Stimulated activated CD4-positive, alpha-beta T cell treated with anti-CD3 and anti-CD28 coated beads, Interleukin-15, amount 100 ng/mL, for 24 hours (primary cell): ENCODE results near the gene ALDH1A3.

Experiments used
- DNase-seq: peaks from one replicate; pipeline ENCODE4 v3.0.0-alpha.2; 2020

ALDH1A3 gene

DNA sequence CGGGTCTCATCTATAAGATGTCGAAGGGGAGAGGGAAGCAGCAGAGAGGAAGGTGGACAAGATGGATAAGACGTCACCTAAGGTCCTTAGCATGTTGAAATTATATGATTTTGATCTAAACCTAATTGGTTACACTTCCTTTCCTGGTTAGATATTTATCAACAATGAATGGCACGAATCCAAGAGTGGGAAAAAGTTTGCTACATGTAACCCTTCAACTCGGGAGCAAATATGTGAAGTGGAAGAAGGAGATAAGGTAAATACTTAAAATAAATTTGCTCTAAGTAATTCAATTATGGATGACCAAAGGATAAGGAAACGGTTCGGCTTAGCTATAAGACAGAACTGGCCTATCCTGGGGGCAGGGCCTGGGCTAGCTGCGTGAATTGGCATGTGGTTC, 5.5 kb downstream of the ALDH1A3 start:
- no peak for DNase-seq

DNA sequence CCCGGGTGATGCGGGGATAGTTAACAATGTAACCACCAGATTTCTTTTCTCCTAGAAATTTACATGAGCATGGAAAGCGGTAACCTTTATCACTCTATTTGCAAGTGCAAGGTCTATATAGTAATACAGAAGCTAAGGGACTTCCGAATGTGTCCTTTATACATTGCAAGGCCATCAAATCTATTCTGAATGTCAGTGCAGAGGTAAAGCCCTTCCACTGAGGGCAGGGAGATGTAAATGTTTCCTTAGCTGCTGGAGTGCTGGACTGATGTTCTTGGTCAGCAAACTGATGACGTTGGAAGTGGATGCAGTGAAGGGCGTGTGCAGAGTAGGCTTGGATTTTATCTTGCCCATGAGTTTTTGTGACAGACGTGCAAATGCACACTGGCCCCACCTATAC, 6.2 kb downstream of the ALDH1A3 start:
- DNase-seq: no peak

DNA sequence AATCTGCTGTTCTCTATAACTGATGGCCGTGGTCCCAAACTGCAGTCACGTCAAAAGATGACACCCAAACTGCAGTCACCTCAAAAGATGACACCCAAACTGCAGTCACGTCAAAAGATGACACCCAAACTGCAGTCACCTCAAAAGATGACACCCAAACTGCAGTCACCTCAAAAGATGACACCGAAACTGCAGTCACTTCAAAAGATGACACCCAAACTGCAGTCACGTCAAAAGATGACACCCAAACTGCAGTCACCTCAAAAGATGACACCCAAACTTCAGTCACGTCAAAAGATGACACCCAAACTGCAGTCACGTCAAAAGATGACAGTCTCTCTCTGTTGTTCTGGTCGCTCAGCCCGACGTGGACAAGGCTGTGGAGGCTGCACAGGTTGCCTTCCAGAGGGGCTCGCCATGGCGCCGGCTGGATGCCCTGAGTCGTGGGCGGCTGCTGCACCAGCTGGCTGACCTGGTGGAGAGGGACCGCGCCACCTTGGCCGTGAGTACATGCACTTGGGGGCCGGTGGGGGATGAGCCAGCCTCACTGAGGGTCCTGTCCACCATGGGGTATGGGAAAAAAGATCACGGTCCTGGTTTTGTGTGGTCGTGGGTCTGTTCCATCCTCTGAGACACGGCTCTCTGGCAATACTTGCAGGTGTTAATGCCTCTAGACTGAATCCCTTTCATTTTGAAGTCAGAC, 7.7 kb downstream of the ALDH1A3 start:
- DNase-seq: no peak

DNA sequence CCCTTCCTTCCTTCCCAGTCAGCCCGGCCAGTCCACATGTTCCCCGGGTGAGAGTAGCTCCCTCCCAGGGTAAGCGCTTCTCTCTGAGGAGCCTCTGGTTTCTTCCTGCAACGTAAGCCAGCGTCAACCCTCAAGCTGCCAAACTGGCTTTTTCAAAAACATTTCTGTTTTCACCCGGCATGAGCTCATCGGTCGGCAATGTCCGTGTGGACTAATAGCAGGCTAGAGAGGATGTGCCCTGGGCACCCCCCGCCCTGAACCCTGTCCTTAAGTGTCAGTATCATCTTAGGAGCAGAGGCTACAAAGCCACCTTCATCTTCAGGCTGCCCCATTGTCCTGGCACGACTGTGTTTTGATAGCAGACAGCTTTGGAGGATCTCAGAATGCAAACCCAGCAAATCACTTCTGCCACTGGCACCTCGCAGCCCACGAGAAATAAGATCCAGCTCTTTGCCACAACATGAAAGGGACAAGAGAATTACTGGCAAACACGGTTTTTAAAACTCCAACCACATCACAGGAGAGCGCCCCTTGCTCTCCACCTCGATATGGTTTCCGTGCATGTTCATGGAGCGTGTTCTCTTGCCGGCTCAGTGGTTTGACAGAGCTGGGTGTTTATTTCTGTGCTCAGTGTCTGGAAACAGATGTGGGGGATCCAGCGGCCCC, 9.9 kb downstream of the ALDH1A3 start:
- DNase-seq: no peak

DNA sequence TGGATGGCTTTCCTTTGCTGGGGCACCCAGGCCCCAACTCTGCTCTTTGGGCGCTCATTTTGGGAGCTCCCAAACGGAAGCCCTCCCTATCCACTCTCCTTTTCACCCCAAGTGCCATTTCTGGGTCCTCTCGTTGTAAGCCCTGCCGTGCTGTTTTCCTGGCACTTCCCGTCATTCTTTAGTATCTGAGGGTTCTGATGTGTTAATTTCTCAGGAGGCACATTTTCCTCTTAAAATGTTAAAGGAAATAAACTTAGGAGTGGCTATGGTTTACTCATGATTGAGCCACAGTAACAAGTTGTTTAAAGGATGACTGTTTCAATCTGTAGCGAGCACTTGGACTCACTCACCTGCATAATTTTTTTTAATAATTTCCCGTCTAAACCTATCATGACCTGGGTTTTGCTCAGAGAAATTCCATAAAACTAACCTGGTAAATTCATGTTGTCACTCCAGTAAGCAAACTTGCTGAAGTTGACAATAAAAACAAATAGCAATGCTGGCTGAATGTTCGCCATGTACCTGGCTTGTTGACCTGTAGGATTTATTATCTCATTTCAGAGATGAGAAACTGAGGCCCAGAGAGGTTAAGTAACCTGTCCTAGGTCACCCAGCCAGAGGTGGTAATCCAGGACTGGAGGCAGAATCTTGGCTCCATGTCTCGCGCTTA, 10.6 kb downstream of the ALDH1A3 start:
- no peak for DNase-seq

DNA sequence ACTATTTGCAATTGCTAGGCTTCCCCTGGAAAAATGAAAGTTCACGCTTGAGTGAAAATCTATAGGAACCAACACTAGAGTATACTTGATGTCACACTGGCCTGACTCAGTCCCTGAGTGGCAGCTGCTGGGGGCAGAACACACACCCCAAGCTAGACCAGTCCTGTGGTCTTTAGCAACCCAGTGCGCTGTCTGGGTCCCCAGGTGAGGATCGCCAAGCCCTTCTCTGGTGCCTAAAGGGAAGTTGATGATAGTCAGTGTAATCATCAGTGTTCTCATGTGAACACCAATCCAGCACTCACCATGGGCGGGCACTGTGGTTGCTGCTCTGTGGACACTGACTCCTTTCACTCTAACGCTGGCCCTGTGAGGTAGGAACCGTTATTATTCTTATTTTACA, 11.2 kb downstream of the ALDH1A3 start:
- no peak for DNase-seq

DNA sequence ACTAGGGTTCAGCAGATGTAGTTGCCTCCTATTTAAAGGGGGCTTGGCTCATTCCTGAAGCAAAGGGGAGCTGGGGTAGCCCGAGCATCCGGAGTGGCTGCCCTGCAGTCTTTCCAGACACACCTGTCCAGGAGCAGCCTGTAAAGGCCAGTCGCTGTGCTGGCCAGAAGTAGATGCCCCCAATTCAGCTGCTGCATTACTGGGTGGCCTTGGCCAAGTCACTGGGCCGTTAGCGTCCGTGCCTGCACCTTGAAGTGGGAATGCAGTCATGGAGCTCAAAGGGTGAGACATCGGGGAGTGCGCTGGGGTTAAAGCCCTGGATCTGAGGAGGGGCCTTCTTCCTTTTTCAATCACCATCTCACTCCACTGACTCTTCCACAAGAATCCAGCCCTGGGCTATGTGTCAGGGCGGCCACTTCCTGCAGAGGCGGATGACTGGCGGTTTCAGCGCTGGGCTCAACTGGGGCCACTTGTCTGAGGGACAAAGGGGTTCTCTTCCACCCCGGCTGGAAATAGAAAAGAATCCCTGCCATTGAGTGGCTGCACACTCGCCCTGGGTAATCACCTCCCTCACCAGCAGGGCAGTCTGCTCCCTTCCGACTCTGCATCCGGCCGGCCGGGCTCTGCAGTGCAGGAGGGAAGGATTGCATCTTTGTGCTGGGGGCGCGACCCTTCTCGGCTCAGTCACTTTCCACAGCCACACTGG, 11.8 kb downstream of the ALDH1A3 start:
- no peak for DNase-seq

DNA sequence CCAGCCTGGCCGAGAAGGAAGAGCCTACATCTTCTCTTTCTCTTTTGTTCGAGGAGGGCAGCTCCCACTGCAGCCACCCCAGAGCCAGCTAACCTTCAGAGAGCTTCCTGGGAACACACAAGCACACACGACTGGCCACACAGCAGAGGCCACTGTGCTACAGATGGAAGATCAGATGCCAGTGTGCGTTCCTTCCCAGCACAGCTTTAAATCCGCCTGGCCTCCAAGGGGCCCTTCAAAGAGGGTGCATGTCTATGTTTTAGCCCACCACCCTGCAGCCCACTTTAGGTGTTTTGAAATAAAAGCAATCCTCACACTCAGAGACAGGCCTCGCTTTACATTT, 12.4 kb downstream of the ALDH1A3 start:
- DNase-seq: no peak

DNA sequence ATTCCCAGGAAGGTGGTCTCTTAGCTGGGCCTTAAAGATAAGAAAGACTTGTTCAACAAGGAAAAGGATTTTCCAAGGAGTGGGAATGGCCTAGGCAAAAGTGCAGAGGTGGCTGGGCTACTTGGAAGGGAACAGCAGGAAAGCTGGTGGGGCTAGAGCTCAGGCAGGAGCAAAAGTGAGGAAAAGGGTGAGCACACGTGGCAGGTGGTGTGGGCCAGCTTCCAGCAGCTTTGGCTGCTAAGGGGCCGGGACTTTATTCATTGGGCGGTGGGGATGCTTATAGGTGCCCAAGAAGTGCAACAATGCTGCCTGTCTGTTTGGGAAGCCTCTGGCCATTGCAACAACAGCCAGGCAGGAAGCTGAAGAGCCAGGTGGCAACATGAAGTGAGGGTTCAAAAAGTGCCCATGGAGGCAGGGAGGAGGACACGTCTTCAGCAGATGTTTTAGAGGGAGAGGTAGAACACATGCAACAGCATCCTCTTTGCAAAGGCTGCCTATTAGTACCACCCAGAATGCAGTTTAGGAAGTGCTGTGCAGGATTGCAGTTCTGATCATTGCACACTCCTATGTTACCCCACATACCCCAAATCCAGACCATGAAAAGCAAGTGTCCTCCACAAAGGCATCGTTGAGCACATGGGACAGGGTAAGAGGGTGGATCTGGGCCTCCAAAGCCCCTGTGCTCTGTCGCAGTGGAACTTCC, 13.8 kb downstream of the ALDH1A3 start:
- no peak for DNase-seq

DNA sequence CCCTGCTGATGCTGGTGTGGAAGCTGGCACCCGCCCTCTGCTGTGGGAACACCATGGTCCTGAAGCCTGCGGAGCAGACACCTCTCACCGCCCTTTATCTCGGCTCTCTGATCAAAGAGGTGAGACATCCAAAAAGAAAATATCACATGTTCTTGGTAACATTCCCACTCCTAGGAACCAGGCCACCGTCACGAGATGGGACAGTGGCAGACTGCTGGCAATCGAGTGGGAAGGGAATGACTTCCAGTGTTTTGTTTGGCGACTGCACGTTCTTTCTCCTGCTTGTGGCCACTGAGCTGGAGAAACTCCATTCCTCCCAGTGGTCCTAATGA, 14.3 kb downstream of the ALDH1A3 start:
- no peak for DNase-seq

DNA sequence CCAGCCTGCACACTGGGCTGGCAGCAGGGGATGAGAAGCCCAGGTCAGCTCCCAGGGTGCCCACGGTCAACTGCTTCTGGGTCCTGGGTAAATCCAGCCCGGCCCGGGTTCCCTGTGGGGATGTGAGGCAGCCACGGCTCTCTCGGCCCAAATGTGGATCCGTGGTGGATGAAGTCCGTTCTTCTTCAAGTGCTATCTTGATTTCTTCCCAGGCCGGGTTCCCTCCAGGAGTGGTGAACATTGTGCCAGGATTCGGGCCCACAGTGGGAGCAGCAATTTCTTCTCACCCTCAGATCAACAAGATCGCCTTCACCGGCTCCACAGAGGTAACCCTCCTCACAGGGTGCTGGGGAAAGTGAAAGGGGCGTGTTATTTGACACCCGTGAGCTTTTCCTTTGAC, 16.1 kb downstream of the ALDH1A3 start:
- DNase-seq: no peak

DNA sequence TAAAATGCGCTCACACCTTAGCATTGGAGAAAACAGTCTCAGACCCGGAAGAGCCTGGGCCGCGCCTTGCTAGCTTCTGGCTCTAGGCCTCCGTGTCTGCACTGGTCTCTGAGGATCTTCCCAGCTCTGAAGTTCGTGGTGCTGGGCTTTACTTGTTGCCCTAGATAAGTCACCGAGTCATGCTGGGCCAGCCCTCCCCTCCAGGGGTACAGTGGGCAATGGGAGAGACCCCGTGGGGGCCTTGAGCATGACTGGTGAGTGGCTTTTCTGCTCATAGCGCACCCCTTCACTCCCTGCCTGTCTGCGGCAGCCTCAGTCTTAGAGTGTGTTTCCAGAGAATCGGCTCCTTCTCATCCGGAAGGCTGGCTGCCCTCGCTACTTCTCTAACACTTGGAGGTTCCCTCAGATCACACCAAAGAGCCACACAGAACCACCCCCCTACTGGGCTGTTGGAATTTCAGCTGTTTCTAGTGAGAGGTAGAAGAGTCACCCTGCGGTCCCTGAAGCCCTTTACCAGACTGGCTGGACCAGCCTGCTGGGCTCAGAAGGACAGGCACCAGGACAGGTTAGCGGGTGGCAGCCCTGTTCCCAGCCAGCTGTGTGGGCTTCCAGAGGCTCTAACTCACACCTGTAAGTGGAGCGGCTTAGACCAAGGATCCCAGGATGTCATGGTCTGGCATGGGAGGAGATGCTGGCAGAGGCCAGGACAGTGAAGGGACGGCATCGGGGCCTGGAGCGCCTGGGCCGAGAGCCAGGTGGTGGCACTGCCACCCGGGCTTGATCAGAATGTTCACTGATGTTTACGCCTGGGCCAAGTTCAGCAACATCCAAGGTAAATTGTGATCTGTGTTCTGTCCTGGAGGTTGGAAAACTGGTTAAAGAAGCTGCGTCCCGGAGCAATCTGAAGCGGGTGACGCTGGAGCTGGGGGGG, 17.9 kb downstream of the ALDH1A3 start:
- DNase-seq: no peak

DNA sequence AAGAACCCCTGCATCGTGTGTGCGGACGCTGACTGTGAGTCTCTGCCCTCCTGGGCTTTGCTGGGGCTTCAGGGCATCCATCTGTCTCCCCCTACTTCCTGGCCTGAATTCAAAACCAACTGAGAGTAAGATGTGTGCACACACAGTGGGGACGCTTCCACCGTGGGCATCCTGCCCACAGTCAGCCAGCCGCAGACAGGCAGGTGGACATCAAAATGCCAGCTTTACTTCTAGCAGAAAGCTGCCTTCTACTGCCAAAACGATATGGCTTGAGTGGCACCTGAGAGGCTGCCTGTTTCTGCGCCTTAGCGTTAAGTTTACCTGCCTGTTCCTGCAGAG, 18.5 kb downstream of the ALDH1A3 start:
- DNase-seq: no peak

DNA sequence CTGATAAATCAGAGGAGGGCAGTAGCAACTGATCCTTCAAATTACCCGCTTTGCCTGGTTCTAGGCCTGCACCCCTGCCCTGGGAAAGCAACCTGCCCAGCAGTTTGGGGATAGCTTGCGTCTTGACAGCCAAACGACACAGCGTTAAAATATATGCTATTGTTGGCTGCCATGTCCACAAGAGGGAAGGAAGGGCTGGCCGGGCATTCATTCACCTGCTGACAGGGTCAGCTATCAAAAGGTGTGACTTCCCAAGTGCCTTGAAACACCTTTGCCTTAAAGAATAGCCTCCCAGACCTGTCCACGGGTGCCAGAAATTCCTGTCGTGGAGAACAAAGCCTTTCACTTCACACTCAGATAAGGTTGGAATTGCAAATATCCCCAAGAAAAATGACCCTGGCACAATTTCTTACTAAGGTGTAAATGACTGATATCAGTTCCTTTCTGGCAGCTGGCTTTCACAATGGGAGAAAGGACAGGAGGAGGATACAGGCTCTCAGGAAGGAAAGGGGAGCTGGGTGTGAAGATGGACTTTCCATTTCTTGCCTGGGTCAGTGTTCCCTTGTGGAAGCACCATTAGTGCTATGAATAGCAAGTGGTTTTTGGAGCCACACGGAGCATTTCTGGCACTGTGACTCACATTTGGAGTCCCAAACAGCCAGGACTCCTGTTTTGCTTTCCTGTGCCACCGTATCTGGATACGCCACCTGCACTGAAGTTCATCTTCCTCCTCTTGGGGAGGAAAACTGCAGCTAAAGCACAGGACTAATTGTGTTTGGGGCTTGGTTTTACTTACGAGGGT, 19.2 kb downstream of the ALDH1A3 start:
- no peak for DNase-seq

DNA sequence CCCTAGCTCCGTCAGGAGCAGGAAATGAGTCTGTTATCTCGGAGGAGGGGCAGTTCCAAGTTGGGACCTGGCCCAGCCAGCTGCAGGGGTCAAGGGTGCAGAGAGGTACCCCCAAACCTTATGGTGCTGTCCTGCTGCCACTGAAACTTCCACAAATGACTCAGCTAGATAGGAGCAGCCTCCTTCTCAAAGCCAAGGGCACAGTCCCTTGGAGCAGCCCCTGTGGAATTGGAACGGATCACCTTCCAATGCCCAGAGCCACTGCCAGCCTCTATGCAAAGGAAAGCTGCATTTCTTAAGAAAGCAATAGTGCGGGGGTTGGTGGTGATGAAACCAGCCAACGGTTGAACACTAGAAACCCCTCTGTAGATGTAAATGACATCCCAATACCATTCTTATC, 20.0 kb downstream of the ALDH1A3 start:
- no peak for DNase-seq

DNA sequence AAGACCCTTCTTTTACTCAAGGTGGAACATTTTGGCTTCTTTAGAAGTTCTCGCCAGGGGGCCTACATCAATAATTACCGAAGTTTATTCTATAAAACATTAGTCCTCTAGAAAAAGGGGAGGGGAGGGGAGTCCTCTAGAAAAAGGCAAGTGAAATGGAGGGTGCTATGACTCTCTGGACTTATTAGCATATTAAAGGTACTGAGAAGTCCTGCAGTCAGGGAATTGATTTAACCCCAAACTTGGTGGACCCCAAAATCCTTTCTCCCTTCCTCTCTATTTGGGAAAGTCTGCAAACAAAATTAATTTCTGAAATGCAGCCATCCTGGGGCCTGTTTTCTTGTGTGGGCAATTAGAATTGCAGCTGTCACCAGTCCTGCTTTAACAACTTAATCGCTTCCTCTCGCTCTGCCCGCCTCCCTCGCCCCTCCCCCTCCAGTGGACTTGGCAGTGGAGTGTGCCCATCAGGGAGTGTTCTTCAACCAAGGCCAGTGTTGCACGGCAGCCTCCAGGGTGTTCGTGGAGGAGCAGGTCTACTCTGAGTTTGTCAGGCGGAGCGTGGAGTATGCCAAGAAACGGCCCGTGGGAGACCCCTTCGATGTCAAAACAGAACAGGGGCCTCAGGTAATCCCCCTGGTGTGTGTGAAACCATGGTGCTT, 20.6 kb downstream of the ALDH1A3 start:
- DNase-seq: no peak

DNA sequence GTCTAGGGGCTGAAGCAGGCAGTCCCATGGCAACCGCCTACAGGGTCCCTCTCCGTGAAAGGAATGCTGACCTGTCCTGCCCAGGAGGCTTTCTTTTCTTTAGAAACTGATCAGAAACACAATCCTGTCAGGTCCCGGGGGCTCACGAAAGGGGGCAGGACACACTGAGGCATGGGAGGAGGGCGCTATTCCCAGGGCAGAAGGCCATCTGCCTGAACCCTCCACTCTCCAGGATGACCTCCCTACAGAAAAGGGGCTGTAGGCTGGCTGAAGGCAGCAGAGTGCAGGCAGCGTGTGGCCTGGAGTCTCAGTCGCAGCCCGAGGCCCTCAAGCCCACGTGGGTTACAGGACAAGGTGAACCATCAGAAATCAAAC, 21.2 kb downstream of the ALDH1A3 start:
- DNase-seq: no peak

DNA sequence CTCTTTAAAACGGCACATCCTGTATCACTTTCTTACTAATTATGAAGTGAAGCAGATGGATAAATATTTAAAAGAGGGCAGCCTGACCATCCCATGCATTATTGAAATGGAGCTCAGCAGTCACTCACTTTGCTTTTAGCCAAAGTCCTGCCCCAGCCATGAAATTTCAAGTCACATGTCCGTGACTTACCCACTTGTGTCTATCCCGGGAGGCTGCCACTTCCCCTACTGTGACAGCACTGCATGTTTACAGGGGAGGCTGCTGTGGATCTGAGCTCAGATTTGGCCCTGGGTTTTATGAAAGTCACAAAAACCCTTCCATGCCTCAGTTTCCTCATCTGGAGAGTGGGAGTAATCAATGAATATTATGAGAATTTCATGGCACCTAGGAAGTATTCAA, 21.7 kb downstream of the ALDH1A3 start:
- DNase-seq: no peak

DNA sequence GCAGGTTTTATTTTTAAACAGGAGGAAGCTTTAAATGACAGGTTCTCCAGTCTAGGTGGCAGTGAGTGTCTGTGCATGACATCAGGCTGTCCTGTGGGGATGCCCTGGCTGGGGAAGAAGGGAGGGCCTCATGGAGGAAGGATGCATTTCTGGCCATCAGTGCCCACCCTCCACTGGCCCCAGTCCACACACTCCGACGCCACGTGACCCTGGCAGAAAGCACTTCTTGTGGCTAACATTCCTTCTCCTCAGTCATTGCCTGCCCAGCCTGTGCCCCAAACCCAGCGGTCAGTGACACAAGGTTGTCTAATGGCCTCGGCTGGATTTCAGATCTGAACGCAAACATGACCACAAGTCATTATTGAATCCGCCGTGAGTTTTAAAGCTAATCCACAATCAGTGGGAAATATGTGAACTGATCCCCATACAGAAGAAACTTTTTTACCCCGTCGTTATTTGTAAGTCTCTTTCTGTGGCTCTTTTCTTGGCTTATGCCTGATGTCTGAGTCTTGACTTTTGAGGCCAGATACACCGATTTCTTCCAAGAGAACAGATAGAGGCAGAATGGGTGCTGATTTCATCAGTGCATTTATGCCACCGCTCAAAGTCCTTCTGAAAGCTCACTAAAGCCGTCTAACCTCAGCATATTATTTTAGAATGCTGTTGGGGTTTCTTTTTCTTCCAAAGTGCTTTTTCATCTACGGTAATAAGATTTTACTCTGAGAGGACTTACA, 22.2 kb downstream of the ALDH1A3 start:
- DNase-seq: no peak
